CD4-positive, alpha-beta T cell (primary cell): ENCODE measurements around the gene KIF21A. TPM values are rescaled to one million over a fixed set of nuclear protein-coding genes. Genes with fewer than 3 reads are reported as not detected.

Experiments
- ATAC-seq: fragments of 200-7000 bp; cut with Tn5 transposase; one replicate; pipeline ENCODE4 v1.10.0; 2022; ENCODE audit warnings: mild to moderate bottlenecking; ENCODE audit not compliant: poor library complexity
- CTCF ChIA-PET: fragments of 350-600 bp; sonication (Branson Sonifier 250); formaldehyde crosslinking; loops from one replicate; lab custom pipeline; 2021; ENCODE audit warnings: antibody characterized with exemption, inconsistent platforms; lab: Charles Lee
- POLR2A ChIA-PET: fragments of 350-600 bp; sonication (Branson Sonifier 250); formaldehyde crosslinking; loops from one replicate; lab custom pipeline; 2021; ENCODE audit warnings: antibody characterized with exemption, inconsistent platforms; lab: Charles Lee
- DNase-seq, 14 experiments: peaks; one replicate each; pipeline ENCODE4 v3.0.0-alpha.2; 2013 to 2020; ENCODE audit warnings: mixed read lengths in 2 of 14
- H3K27ac ChIP-seq, 2 donors: one replicate each; pipeline versions ENCODE4 v1.5.1 to v1.7.0; 2013; ENCODE audit warnings: low read length in 2 of 2, low read depth in 1 of 2, mild to moderate bottlenecking in 1 of 2
- H3K27me3 ChIP-seq, 2 experiments: 1 replicate in 1 of 2; 2 replicates in 1 of 2; pipeline versions ENCODE4 v1.6.1 to v1.7.0; 2013; ENCODE audit warnings: low read length in 2 of 2, control low read depth in 1 of 2, mild to moderate bottlenecking in 1 of 2, moderate library complexity in 1 of 2; ENCODE audit not compliant: insufficient read depth in 2 of 2, control insufficient read depth in 1 of 2
- H3K36me3 ChIP-seq: one replicate; pipeline ENCODE4 v1.6.1; 2013; ENCODE audit warnings: low read length, control low read depth; ENCODE audit not compliant: insufficient read depth
- H3K4me1 ChIP-seq: one replicate; pipeline ENCODE4 v1.6.1; 2013; ENCODE audit warnings: low read length, control low read depth; ENCODE audit not compliant: insufficient read depth
- H3K4me3 ChIP-seq: one replicate; pipeline ENCODE4 v1.5.1; 2013; ENCODE audit warnings: mild to moderate bottlenecking, low read length, moderate library complexity
- H3K9me3 ChIP-seq, 2 experiments: 1 replicate in 1 of 2; 2 replicates in 1 of 2; pipeline versions ENCODE4 v1.6.1 to v1.7.0; 2013; ENCODE audit warnings: low read length in 2 of 2, mild to moderate bottlenecking in 2 of 2, control low read depth in 1 of 2, moderate library complexity in 1 of 2; ENCODE audit not compliant: control insufficient read depth in 1 of 2, insufficient read depth in 1 of 2
- H3K27ac Mint-ChIP-seq: one replicate; pipeline ENCODE4 v1.8.0; 2020; ENCODE audit warnings: mixed read lengths
- H3K27me3 Mint-ChIP-seq: one replicate; pipeline ENCODE4 v1.8.0; 2021; ENCODE audit warnings: mixed read lengths
- H3K36me3 Mint-ChIP-seq: one replicate; pipeline ENCODE4 v1.8.0; 2021; ENCODE audit warnings: low read depth, mixed read lengths
- H3K4me1 Mint-ChIP-seq: one replicate; pipeline ENCODE4 v1.8.0; 2021; ENCODE audit warnings: low read depth, mixed read lengths
- H3K4me3 Mint-ChIP-seq: one replicate; pipeline ENCODE4 v1.8.0; 2020; ENCODE audit warnings: mild to moderate bottlenecking, mixed read lengths
- H3K9me3 Mint-ChIP-seq: one replicate; pipeline ENCODE4 v1.8.0; 2020; ENCODE audit warnings: mixed read lengths
- intact Hi-C, 2 experiments: fragments of 100-400 bp; cut with DNase I in 1 of 2; cut with micrococcal nuclease in 1 of 2; formaldehyde crosslinking; loops; one replicate each; pipeline versions ENCODE4 v1.15.1 to v1.9.0; 2023 to 2025; cut with DNase I, micrococcal nuclease
- total RNA-seq, 174 experiments: library from RNA in 2 of 174; stranded (reverse) in 2 of 174; gene quantifications; one replicate each; pipeline ENCODE4 v1.2.3 and lab custom pipeline; 2021 to 2026
- TF ChIP-seq, protein P1 (sequence below): fragments of 200-600 bp; IDR thresholded peaks from one replicate; pipeline ENCODE4 v1.8.0; 2022; ENCODE audit warnings: antibody characterized with exemption, mild to moderate bottlenecking

Gene KIF21A
- total RNA-seq, 2 experiments from 2014 or later, result 3.2 to 3.4 TPM

DNA sequence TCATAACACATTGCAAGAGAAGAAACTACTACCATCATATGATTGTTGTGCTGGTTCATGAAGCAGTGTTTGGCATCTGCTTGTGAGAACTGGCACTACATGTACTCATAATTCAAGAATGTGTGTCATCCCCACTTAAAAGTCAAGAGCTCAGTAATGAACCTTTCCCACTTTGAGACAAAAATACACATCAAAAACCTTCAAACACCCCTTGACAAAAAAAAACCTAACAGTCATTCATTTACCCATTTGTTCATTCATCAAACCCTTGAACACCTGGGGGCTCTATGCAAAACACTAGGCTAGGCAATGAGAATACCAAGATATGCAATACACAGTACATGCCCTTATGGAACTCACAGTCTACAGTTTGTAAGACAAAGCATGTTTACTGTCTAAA, 40.0 kb downstream of the KIF21A start:
- Histone ChIP-seq H3K4me3 (no peak overlapping the region), H3K27ac (no peak overlapping the region), H3K27me3 (no peaks in the 10 kb centered on the region), H3K36me3 (no peaks in the 10 kb centered on the region), H3K4me1 (no peaks in the 10 kb centered on the region), H3K9me3 (no peaks in the 10 kb centered on the region)
- H3K4me1 Mint-ChIP-seq, result peaks cover 7% of the 10 kb centered on the region
- no peak for ATAC-seq
- H3K4me3 Mint-ChIP-seq, result no peak overlapping the region
- ChIA-PET CTCF (no interaction called here), POLR2A (no interaction called here)
- H3K36me3 Mint-ChIP-seq, result no peaks in the 10 kb centered on the region
- TF ChIP-seq, protein P1, sequence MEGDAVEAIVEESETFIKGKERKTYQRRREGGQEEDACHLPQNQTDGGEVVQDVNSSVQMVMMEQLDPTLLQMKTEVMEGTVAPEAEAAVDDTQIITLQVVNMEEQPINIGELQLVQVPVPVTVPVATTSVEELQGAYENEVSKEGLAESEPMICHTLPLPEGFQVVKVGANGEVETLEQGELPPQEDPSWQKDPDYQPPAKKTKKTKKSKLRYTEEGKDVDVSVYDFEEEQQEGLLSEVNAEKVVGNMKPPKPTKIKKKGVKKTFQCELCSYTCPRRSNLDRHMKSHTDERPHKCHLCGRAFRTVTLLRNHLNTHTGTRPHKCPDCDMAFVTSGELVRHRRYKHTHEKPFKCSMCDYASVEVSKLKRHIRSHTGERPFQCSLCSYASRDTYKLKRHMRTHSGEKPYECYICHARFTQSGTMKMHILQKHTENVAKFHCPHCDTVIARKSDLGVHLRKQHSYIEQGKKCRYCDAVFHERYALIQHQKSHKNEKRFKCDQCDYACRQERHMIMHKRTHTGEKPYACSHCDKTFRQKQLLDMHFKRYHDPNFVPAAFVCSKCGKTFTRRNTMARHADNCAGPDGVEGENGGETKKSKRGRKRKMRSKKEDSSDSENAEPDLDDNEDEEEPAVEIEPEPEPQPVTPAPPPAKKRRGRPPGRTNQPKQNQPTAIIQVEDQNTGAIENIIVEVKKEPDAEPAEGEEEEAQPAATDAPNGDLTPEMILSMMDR, result no peak
- no peak overlapping the region for H3K27ac Mint-ChIP-seq
- intact Hi-C loops, result no loop called here
- H3K27me3 Mint-ChIP-seq, result no peaks in the 10 kb centered on the region
- no peak for DNase-seq
- no peaks in the 10 kb centered on the region for H3K9me3 Mint-ChIP-seq

DNA sequence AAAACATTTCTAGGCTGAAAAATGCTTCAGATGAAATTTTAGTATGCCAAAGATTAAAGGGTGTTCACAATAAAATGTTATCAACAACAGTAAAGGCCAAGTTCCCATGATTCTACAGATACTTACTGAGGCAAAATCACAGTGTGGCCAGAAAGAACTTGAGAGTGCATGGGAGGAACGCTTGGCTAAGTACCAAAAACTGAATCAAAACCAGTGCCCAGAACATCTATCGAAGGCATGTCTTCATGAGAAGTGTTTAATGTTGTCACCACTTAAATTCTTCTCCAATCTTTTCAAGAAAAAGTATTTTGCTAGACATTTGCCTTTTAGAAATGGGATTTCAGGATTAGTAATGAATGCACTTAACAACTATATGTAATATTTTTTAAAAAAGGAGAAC, 41.5 kb downstream of the KIF21A start:
- Mint-ChIP-seq H3K4me1 (peaks cover under 1% of the 10 kb centered on the region), H3K9me3 (no peaks in the 10 kb centered on the region), H3K4me3 (no peak overlapping the region), H3K36me3 (no peaks in the 10 kb centered on the region), H3K27me3 (no peaks in the 10 kb centered on the region), H3K27ac (no peak overlapping the region)
- Histone ChIP-seq H3K4me1 (no peaks in the 10 kb centered on the region), H3K27ac (no peak overlapping the region), H3K36me3 (no peaks in the 10 kb centered on the region), H3K4me3 (no peak overlapping the region), H3K27me3 (no peaks in the 10 kb centered on the region), H3K9me3 (no peaks in the 10 kb centered on the region)
- ChIA-PET POLR2A (no interaction called here), CTCF (no interaction called here)
- TF ChIP-seq, protein P1, result no peak
- intact Hi-C loops, result no loop called here
- DNase-seq, result no peak
- ATAC-seq, result no peak

DNA sequence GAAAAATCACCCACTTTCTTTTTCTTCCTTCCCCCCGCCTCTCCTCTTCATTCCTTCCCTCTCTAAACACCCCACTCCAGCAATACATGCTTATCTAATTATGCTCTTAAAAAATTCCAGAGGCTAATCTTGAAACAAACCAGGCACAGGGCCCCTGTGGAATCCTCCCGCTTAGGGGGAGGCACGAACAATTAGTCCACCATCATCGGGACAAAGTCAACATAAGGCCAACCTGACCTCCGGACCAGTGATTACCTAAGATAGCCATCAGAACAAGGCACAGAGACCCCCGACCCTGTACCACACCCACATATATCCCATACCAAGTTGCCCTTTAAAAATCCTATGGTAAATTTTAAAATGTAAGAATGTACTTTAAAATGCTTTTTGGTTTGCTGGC, 47.1 kb downstream of the KIF21A start:
- intact Hi-C loops, result no loop called here
- Histone ChIP-seq H3K36me3 (no peaks in the 10 kb centered on the region), H3K27ac (no peak overlapping the region), H3K9me3 (no peaks in the 10 kb centered on the region), H3K4me1 (no peaks in the 10 kb centered on the region), H3K4me3 (no peak overlapping the region), H3K27me3 (no peaks in the 10 kb centered on the region)
- Mint-ChIP-seq H3K4me3 (no peak overlapping the region), H3K27me3 (no peaks in the 10 kb centered on the region), H3K36me3 (no peaks in the 10 kb centered on the region), H3K4me1 (no peaks in the 10 kb centered on the region), H3K27ac (no peak overlapping the region), H3K9me3 (no peaks in the 10 kb centered on the region)
- TF ChIP-seq, protein P1, result no peak
- ChIA-PET CTCF (no interaction called here), POLR2A (no interaction called here)
- ATAC-seq, result no peak
- no peak for DNase-seq
